Measurements from ENCODE around the gene CYB561A3.
A peak's percentile ranks its signal among the peaks of the same experiment; 100 is the strongest.
"Not testable (repeated sequence)": the region's sequence is repeated elsewhere in the genome, so short reads cannot be mapped to it uniquely, and the experiment has no call there.

The CYB561A3 gene, protein sequence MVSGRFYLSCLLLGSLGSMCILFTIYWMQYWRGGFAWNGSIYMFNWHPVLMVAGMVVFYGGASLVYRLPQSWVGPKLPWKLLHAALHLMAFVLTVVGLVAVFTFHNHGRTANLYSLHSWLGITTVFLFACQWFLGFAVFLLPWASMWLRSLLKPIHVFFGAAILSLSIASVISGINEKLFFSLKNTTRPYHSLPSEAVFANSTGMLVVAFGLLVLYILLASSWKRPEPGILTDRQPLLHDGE

DNA sequence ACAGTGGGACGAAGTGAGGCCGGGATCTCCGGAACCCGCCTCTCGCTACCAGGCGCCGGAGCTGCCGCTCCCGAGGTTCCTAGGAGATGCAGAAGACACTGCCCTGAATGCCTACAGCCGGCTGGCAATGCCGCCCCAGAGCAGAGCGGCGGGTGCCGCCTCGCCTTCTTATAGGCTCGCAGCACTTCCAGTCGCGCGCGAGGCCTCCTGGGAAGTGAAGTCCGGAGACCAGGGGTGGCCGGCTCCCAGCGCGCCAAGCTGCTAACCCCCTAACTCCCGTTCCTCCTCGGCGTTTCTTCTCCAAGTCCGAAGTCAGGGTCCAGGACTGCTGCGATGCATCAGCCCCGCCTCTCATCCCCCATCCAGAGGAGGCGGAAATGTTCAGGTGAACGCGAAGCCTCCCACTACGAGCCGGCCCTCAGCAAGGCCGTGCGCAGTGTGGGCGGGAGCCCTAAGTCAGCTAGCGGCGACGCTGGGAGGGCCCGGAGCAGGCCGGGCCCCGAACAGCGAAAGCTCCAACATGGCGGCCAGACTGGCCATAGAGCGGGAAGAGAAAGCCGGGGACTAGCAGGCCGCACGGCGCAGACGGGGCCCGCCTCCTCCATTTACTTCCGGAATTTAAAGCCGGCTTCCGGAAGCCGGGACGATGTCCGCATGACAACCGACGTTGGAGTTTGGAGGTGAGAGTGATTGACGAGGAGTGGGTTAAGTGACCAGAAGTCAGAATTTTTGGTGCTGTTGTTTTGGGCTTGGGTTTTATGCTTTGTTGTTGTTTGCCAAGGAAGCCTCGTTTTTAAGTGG is at the start of gene CYB561A3, which contains the start of gene TMEM138:
TSS of gene CYB561A3 (minus strand) at position 142 of the 801 bp plus-strand sequence. CDS start 5,169 bp downstream, outside the sequence.
TSS of gene TMEM138 (plus strand) at position 634 of the 801 bp plus-strand sequence. CDS start 2,017 bp downstream, outside the sequence.
- DNase-seq (ENCODE audit: low read depth in 1 of 2, low spot score in 1 of 2): peak; percentile 90 to 97
- TF ChIP-seq JUND (IDR thresholded peaks at IDR 0.05; ENCODE audit: low read depth): no peak
- in situ Hi-C loops (cut with HindIII; ENCODE audit: low pct_unique_long_range_greater_than_20kb, low sequenced_read_pairs): no loop called here

DNA sequence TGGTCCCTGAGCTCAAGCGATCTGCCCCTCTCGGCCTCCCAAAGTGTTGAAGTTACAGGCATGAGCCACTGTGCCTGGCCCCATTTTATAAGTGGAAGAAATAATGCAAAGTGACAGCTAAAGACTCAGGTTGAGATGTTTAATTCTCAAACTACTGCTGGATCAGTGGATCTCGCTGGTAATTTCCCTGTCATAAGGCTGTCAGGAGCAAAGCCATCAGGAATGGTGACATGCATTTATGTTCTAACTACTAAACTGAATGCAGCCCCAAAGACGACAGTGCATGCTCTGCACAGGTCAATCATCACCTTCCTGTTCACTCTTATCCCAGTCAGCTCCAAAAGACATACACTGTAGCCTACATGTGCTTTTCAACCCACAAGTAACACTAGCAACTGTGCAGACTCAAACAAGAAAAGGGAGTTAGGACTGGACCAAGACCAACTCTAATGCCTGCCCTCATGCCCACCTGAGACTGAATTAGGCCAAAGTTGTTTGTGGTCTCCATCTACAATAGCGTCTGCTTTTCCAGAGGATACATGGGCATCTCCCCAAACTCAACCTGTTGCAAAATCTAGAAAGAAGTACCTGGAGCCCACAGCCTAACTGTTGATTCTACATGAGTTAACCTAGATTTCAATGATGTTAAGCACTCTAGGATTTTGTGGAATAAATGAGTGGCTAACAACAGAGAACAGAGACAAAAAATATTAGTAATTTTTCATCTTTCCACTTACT is 45.5 kb upstream of the CYB561A3 start:
- in situ Hi-C loops (cut with HindIII; ENCODE audit: low pct_unique_long_range_greater_than_20kb, low sequenced_read_pairs): no loop called here
- no peak for DNase-seq (ENCODE audit: low read depth in 1 of 2, low spot score in 1 of 2)
- TF ChIP-seq JUND (IDR thresholded peaks at IDR 0.05; ENCODE audit: low read depth): no peak

DNA sequence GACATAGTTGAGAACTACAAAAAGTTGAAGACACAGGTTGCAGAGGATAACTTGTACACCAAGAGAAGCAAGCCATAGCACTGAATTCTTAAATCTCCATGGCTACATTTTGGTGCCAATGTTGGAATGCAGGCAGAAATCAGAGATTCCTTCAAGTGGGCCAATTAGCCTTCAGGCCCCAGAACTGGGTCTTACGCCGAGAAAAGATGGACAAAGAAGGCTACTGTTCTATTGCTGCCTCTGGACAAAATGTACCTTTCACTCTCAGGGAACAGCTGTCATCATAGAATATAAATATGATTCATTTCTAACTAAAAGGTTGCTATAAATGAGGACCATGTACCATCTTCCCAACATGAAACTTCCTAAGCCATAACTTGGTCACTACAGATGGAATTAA is 44.4 kb upstream of the CYB561A3 start:
- no peak for TF ChIP-seq JUND (IDR thresholded peaks at IDR 0.05; ENCODE audit: low read depth)
- in situ Hi-C loops (cut with HindIII; ENCODE audit: low pct_unique_long_range_greater_than_20kb, low sequenced_read_pairs): no loop called here
- DNase-seq (ENCODE audit: low read depth in 1 of 2, low spot score in 1 of 2): no peak

DNA sequence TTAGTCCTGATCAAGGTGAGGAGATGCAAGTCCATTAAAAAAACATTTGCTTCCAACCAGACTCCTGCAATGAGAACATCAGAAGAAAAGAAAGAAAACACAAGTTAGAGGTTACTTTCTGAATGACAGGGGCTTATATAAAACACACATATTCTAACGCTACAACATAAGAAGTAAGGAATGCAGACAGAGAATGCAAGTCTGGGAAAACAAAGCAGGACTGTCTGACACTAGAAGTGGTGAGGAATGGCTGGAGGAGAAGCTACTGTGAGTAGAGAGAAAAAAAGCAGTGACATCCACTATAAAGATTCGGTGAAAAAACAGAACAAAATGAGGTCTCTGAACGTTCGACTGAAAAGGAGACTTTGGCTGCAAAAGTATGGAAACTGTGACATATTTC is 43.0 kb upstream of the CYB561A3 start:
- DNase-seq (ENCODE audit: low read depth in 1 of 2, low spot score in 1 of 2): no peak

DNA sequence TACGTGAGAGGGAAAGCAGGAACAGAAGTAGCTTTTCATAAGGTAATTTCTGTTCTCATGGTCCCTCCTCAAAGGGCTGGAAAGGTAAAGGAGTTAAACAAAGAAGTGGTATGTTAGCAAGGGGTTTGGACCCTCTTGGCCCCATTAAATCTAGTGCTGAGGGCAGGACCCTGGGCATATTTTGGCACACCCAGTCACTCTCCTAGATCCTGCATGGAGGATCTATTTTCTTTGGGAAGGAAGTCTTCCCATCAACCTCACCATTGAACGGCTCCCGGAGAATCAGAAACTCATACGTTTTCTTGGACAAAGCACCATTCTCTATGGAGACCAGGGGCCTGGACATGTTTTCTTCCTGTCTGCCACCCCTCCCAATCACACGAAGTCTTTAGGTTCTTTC is 42.4 kb upstream of the CYB561A3 start:
- TF ChIP-seq JUND (IDR thresholded peaks at IDR 0.05; ENCODE audit: low read depth): no peak
- in situ Hi-C loops (cut with HindIII; ENCODE audit: low pct_unique_long_range_greater_than_20kb, low sequenced_read_pairs): no loop called here
- DNase-seq (ENCODE audit: low read depth in 1 of 2, low spot score in 1 of 2): no peak

More for the DNA sequence above, 43.0 kb upstream of the CYB561A3 start:
- no peak for TF ChIP-seq JUND (IDR thresholded peaks at IDR 0.05; ENCODE audit: low read depth)
- in situ Hi-C loops (cut with HindIII; ENCODE audit: low pct_unique_long_range_greater_than_20kb, low sequenced_read_pairs): no loop called here

DNA sequence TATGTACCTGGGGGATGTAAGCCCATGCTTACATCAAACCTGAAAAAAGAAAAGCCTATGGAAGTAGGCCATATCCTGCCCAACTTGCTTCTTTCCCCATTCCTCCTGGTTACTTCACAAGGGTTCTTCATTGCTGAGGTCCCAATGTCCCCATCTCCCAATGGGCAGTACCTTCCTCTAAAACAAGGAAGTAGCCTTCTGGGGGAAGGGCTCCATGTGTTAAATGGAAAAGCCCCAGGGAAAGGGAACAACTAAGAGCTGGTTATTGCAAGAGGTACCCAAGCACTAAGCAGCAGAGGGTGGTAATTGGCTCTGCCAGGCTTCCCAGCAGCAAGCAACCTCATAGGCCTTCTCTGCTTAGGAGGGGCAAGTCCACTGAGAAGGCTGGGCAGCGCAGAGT is 42.0 kb upstream of the CYB561A3 start:
- no peak for TF ChIP-seq JUND (IDR thresholded peaks at IDR 0.05; ENCODE audit: low read depth)
- in situ Hi-C loops (cut with HindIII; ENCODE audit: low pct_unique_long_range_greater_than_20kb, low sequenced_read_pairs): no loop called here
- DNase-seq (ENCODE audit: low read depth in 1 of 2, low spot score in 1 of 2): no peak

DNA sequence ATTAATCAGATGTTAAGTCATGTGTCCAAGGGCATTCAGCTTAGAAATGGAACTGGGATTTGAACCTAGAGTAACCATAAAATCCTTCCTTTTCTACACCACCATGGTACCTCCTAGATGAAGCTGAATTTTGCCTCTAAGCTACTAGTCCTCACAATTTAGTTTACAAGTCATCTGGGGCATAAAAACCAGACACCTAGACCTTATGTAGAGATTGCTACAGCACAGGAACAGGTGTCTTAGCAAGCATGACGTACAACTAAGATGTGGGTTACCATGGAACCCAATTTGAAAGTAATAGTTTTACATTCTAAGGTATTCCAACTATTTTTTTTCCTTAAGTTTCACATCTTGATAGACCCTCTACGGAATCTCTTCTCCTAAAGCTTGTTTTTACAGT is 39.9 kb upstream of the CYB561A3 start:
- in situ Hi-C loops (cut with HindIII; ENCODE audit: low pct_unique_long_range_greater_than_20kb, low sequenced_read_pairs): no loop called here
- DNase-seq (ENCODE audit: low read depth in 1 of 2, low spot score in 1 of 2): no peak
- TF ChIP-seq JUND (IDR thresholded peaks at IDR 0.05; ENCODE audit: low read depth): no peak

DNA sequence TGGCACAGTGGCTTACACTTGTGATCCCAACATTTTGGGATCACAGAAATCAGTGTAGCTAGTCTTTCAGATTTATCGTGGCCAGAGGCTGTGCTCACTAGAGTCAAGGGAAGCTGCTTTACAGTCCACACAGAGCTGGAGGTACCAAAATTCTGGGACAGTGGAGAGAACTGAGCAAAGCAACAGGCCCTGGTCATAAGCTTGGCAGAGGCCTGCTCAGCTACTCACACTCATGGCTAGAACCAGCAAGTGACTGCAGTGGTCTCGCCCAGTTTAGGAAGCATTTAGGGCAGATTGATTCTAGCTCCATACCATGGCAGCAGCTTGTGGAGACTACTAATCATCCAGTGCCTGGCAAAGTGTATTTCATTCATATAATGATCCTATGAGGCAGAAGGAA is 39.5 kb upstream of the CYB561A3 start:
- TF ChIP-seq JUND (IDR thresholded peaks at IDR 0.05; ENCODE audit: low read depth): no peak
- no peak for DNase-seq (ENCODE audit: low read depth in 1 of 2, low spot score in 1 of 2)
- in situ Hi-C loops (cut with HindIII; ENCODE audit: low pct_unique_long_range_greater_than_20kb, low sequenced_read_pairs): no loop called here

DNA sequence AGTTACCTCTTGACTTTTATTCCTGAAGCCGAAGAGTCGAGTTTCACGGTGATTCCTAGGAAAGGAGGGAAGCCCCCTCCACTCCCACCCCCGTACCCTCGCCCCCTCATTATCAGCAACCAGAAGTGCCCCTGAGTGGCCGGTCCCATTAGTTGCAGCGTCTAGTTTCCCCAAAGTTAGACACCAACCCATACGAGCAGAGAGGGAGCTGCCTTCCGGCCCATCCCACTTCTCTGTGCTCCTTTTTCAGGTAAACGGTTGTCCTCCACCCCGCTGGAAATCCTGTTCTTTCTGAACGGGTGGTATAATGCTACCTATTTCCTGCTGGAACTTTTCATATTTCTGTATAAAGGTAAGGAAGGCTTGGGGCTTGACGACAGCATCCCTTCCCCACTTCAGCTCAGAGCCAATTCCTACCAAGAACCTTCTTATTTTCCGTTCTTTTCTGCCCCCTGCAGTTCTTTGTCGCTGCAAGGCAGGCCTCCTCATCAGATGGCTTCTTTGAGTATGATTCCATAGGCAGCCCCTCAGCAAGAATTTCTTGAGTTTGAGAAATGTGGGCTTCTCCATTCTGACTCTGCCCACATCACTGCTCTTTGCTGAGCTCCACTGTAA is 31.4 kb upstream of the CYB561A3 start:
- in situ Hi-C loops (cut with HindIII; ENCODE audit: low pct_unique_long_range_greater_than_20kb, low sequenced_read_pairs): no loop called here
- TF ChIP-seq JUND (IDR thresholded peaks at IDR 0.05; ENCODE audit: low read depth): no peak
- peak in 1 of 2 experiments; percentile 43 for DNase-seq (ENCODE audit: low read depth in 1 of 2, low spot score in 1 of 2)

DNA sequence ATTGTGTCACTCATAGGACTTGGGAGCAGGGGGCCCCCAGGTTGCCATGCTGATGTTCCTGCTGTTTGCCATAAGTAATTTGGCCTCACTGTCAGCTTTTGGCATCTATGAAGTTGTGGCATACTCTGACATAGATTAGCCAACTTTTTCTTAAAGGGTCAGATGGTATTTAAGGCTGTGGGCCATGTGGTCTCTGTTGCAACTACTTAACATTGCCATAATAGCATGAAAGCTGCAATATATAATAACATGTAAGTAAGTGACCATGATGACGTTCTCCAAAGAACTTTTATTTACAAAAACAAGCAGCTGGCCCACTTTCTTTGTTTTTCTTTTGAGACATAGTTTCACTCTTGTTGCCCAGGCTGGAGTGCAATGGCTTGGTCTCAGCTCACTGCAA is 28.5 kb upstream of the CYB561A3 start:
- in situ Hi-C loops (cut with HindIII; ENCODE audit: low pct_unique_long_range_greater_than_20kb, low sequenced_read_pairs): no loop called here
- DNase-seq (ENCODE audit: low read depth in 1 of 2, low spot score in 1 of 2): no peak
- TF ChIP-seq JUND (IDR thresholded peaks at IDR 0.05; ENCODE audit: low read depth): no peak

DNA sequence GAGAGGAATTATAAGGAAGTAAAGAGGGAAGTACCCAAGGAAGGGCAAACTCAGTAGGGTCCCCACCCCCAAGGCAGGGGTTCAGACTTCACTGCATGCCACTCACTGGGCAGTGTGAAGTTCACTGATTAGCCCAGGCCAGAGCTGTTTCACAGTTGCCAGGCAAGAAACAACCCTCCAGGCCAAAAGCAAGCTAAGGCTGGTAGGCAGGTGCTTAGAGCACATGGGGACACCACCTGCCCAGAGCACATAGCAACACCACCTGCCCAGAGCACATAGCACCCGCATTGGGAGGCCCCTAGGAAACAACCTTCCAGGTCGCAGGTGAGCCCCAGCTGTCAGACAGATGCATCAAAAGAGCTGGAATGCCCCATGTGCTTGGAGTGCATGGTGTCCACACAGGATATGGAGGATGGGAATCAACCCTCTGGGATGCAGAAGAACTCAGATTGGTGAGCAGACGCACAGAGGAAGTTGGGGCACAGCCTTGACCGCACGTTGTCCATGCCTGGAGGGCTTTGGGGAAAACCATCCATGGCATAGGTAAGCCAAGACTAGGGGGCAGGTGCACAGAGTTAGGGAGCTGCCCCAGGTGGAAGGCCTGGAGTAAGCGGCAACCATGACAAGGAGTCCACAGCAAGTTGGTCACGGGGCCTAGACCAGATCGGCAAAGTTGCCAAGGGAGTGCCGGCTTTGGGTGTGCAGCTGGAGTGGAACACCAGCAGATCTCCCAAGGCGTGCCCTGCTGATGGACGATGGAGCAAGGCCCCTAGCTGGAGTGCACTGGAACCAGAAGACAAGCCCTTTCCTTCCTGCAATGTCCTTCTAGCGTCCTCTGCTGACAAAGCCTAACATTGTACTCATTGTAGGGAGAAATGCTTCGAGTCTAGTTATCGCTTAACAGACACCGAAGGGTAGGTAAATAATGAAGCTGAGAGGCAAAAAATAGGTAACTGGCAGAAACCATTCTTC is 22.9 kb upstream of the CYB561A3 start:
- DNase-seq (ENCODE audit: low read depth in 1 of 2, low spot score in 1 of 2): peak in 1 of 2 experiments; percentile 69
- no peak for TF ChIP-seq JUND (IDR thresholded peaks at IDR 0.05; ENCODE audit: low read depth)
- in situ Hi-C loops (cut with HindIII; ENCODE audit: low pct_unique_long_range_greater_than_20kb, low sequenced_read_pairs): no loop called here

DNA sequence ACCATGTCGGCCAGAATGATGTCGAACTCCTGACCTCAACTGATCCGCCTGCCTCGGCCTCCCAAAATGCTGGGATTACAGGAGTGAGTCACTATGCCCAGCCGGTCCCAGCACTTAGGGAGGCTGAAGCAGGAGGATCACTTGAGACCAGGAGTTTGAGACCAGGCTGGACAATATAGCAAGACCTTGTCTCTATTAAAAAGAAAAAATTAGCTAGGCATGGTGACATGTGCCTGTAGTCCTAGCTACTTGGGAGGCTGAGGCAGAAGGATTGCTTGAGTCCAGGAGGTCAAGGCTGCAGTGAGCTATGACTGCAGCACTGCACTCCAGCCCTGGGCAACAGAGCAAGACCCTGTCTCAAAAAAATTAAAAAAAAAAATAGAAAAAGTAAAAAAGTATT is 22.2 kb upstream of the CYB561A3 start:
- DNase-seq (ENCODE audit: low read depth in 1 of 2, low spot score in 1 of 2); in situ Hi-C loops (cut with HindIII; ENCODE audit: low pct_unique_long_range_greater_than_20kb, low sequenced_read_pairs): not testable (repeated sequence)

All from T47D (cell line).